ENCODE measurements around the gene KCNJ16.

- TF ChIP-seq, protein P1, sequence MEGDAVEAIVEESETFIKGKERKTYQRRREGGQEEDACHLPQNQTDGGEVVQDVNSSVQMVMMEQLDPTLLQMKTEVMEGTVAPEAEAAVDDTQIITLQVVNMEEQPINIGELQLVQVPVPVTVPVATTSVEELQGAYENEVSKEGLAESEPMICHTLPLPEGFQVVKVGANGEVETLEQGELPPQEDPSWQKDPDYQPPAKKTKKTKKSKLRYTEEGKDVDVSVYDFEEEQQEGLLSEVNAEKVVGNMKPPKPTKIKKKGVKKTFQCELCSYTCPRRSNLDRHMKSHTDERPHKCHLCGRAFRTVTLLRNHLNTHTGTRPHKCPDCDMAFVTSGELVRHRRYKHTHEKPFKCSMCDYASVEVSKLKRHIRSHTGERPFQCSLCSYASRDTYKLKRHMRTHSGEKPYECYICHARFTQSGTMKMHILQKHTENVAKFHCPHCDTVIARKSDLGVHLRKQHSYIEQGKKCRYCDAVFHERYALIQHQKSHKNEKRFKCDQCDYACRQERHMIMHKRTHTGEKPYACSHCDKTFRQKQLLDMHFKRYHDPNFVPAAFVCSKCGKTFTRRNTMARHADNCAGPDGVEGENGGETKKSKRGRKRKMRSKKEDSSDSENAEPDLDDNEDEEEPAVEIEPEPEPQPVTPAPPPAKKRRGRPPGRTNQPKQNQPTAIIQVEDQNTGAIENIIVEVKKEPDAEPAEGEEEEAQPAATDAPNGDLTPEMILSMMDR (IDR thresholded peaks at IDR 0.05): no peak
- no peak for TF ChIP-seq POLR2A (IDR thresholded peaks at IDR 0.05)
- no peak for TF ChIP-seq POLR2AphosphoS5 (IDR thresholded peaks at IDR 0.05)
These were observed 44.7 kb upstream of the KCNJ16 start for GRCh38 chr17:70030371-70030770.
